Effector memory CD8-positive, alpha-beta T cell (primary cell): ENCODE results near the gene KCNIP4.

Experiments
- ATAC-seq: fragments of 150-1000 bp; cut with Tn5 transposase; replicated peaks from 2 replicates; pipeline ENCODE4 v1.10.0; 2021; ENCODE audit warnings: mild to moderate bottlenecking, moderate library complexity
- DNase-seq, 3 experiments: peaks; one replicate each; pipeline ENCODE4 v3.0.0; 2021
- H3K27ac Mint-ChIP-seq, 2 donors: one replicate each; pipeline ENCODE4 v1.8.0; 2022; ENCODE audit warnings: mild to moderate bottlenecking in 2 of 2, mixed read lengths in 2 of 2, moderate library complexity in 2 of 2
- H3K27me3 Mint-ChIP-seq, 2 donors: one replicate each; pipeline ENCODE4 v1.8.0; 2022; ENCODE audit warnings: mixed read lengths in 2 of 2
- H3K36me3 Mint-ChIP-seq: one replicate; pipeline ENCODE4 v1.8.0; 2022; ENCODE audit warnings: mild to moderate bottlenecking, moderate library complexity, mixed read lengths; ENCODE audit not compliant: insufficient read depth
- H3K4me1 Mint-ChIP-seq, 2 donors: one replicate each; pipeline ENCODE4 v1.8.0; 2022; ENCODE audit warnings: low read depth in 2 of 2, mixed read lengths in 2 of 2
- H3K4me3 Mint-ChIP-seq, 2 donors: one replicate each; pipeline ENCODE4 v1.8.0; 2022; ENCODE audit warnings: mild to moderate bottlenecking in 2 of 2, mixed read lengths in 2 of 2, moderate library complexity in 2 of 2
- H3K9me3 Mint-ChIP-seq, 2 donors: one replicate each; pipeline ENCODE4 v1.8.0; 2022; ENCODE audit warnings: mixed read lengths in 2 of 2

KCNIP4 gene

DNA sequence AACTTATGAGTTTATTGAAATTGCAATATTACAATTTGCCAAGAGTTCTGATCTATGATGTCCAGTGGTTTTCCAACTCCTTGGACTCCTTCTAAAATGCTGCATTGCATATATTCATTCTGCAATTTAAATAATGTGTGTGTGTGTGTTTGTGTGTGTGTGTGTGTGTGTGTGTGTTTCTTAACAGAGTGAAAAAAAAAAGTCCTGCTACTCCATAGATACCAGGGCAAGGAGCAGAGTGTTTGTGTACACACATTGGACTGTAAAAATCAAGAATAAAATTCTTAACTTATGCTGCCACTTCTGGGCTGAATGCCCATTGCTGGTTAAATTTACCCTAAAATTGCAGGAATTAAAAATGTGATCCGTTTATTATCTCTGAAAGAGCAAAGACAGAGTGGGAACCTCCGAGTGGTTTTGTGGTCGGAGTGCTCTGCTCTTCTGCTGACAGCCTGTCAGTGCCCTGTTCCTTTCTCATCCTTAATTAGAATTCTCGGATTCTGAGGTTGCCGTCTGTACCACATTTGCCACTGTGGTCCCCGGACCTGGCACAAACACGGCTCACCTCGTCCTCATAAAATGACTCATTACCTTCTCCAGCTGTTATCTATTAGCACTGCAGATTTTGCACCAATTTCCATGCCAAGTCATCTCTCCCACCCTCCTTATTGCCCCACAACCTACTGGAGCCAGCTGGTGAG lies 355.5 kb downstream of the KCNIP4 start:
- DNase-seq: no peak
- no peak for ATAC-seq
- Mint-ChIP-seq H3K27me3 (no peaks in the 10 kb centered on the region), H3K4me3 (no peak overlapping the region), H3K4me1 (no peaks in the 10 kb centered on the region), H3K27ac (no peak overlapping the region), H3K9me3 (peaks cover 9% of the 10 kb centered on the region in 2 donors), H3K36me3 (no peaks in the 10 kb centered on the region)

DNA sequence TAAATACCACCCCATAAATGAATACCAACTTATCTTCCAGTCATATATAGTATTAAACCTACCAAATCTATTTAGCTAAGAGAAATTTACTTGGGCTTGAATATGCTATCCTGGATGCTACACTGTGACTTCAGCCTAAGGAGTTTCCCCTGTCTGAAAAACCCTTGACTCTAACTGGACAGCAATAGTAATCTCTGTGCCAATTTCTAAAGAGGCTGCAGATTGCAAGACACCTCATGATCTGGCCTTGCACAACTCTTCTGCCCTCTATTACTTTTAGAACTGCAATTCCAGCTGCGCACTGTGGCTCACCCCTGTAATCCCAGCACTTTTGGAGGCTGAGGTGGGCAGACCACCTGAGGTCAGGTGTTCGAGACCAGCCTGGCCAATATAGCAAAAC lies 371.5 kb downstream of the KCNIP4 start:
- peaks cover 6 to 17% of the 10 kb centered on the region in 2 donors for H3K9me3 Mint-ChIP-seq
- H3K4me3 Mint-ChIP-seq: no peak overlapping the region
- no peaks in the 10 kb centered on the region for H3K36me3 Mint-ChIP-seq
- H3K27me3 Mint-ChIP-seq: no peaks in the 10 kb centered on the region
- ATAC-seq: no peak
- H3K4me1 Mint-ChIP-seq: no peaks in the 10 kb centered on the region
- no peak overlapping the region for H3K27ac Mint-ChIP-seq
- no peak for DNase-seq

DNA sequence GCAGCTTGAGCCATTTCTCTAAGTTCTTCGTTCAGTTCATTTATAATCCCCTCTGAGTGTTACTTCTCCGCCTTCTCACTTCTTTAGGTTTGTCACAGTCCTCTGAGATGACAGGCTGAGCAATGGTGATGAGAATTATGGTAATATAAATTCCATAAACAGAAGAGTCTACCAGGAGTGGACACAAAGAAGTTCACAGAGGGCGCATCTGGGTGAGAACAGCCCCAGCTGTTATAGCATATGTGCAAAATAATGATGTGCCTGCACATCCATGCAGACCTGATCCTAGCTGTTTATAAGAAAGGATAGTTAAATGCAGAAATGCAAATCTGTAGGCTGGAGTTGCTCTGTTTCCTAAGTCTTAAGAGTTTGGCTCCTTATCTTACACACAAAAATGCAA lies 377.5 kb downstream of the KCNIP4 start:
- Mint-ChIP-seq H3K4me3 (no peak overlapping the region), H3K4me1 (no peaks in the 10 kb centered on the region), H3K9me3 (peaks cover 7 to 16% of the 10 kb centered on the region in 2 donors), H3K36me3 (no peaks in the 10 kb centered on the region), H3K27ac (no peak overlapping the region), H3K27me3 (no peaks in the 10 kb centered on the region)
- DNase-seq (no peak), ATAC-seq (no peak)

DNA sequence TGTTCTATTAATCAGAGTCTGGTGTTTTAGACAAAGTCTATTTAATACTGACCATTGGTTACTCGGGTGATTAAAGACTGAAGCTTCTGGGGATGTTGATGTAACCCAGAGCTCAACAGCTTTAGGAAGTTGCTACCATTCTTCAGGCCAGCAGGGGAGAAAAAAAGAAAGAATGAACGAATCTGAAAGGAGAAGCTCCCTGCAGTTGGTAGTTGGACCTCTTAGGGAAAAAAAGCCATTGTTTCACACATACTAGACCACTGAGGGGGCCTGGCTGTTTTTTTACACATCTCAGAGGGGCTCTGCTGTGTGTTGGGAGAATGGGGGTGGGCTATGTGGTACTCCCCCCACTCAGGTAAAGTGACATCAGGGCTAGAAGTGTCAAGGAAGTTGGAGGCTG lies 378.9 kb downstream of the KCNIP4 start:
- Mint-ChIP-seq H3K27ac (no peak overlapping the region), H3K27me3 (no peaks in the 10 kb centered on the region), H3K9me3 (peaks cover 7 to 27% of the 10 kb centered on the region in 2 donors), H3K36me3 (no peaks in the 10 kb centered on the region), H3K4me1 (no peaks in the 10 kb centered on the region), H3K4me3 (no peak overlapping the region)
- no peak for DNase-seq
- ATAC-seq: no peak

DNA sequence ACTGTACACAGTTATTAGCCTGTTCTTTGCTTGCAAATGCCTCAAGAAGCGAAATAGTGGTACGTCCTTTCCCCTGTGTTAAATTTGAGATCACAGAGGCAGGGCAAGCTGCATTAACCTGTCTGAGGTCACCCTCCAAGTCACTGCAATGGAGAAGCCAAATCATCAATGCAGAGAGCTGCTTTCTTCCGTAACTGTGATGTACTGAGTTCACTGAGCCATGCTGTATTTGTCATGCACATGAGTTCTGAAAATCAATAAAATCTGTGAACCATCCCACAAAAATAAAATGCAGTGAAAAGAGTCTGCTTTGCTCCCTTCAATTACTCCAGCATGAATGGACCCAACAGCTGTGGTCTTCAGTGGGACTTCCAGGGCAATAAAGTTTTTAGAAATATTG lies 393.5 kb downstream of the KCNIP4 start:
- Mint-ChIP-seq H3K27ac (no peak overlapping the region), H3K4me1 (no peaks in the 10 kb centered on the region), H3K9me3 (peaks cover 2 to 5% of the 10 kb centered on the region in 2 donors), H3K27me3 (no peaks in the 10 kb centered on the region), H3K4me3 (no peak overlapping the region), H3K36me3 (no peaks in the 10 kb centered on the region)
- no peak for ATAC-seq
- DNase-seq: no peak

DNA sequence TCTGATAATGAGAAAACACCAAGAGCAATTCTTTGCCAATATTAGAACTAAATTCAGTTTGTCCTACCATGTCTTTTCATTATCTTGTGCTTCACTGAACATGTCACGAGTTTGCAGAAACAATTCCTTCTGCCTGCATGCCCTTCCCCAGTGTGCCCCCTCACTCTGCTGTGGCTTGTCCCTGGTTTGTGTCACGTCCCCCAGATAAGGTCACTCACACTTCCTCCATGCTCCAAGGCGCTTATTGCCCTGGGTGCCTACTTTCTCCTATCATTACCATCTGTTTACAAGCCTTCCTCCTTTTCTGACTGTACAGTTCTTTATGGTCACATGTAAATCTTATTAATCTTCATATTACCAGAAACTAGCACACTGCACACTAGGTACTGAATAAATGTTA lies 394.1 kb downstream of the KCNIP4 start:
- Mint-ChIP-seq H3K27me3 (no peaks in the 10 kb centered on the region), H3K4me3 (no peak overlapping the region), H3K36me3 (no peaks in the 10 kb centered on the region), H3K4me1 (no peaks in the 10 kb centered on the region), H3K27ac (no peak overlapping the region), H3K9me3 (peaks cover 2 to 5% of the 10 kb centered on the region in 2 donors)
- DNase-seq (no peak), ATAC-seq (no peak)

DNA sequence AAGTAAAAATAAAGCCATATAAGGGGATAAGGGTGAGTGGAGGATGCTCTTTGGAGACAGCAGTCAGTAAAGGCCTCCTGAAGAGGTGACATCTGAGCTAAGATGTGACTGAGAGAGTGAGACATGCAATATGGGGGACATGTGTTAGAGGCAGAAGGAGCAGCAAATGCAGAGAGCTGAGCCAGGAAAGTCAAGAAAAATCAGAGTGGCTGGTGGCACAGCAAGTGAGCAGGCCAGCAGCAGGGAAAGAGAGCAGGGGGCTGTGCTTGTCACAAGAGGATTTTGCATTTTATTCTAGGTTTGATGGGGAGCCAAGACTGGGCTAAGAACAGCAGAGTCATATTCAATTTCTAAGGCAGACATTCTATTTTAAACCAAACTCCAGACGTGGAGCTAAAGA lies 394.5 kb downstream of the KCNIP4 start:
- Mint-ChIP-seq H3K9me3 (peaks cover 2 to 5% of the 10 kb centered on the region in 2 donors), H3K27me3 (no peaks in the 10 kb centered on the region), H3K36me3 (no peaks in the 10 kb centered on the region), H3K4me1 (no peaks in the 10 kb centered on the region), H3K4me3 (no peak overlapping the region), H3K27ac (no peak overlapping the region)
- no peak for ATAC-seq
- DNase-seq: no peak

DNA sequence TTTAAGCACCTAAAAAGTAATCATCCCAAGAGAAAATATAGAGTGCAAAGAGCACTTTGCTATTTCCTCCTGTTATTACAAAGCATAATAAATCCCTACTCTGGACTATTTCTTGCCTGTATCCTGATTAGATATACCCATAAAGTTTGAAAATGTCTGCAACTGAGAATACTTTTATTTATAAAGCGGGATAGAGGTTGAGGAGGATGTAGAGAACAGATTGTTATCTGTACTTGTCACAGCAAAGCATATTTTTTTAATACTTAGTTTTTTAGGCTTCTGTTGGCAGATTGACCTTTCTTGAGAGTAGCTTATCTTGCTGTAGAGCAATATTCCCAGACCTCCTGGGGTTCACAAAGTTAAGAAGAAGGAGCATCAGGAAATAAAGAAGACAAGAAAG lies 396.1 kb downstream of the KCNIP4 start:
- no peak overlapping the region for H3K4me3 Mint-ChIP-seq
- H3K9me3 Mint-ChIP-seq: peaks cover 2 to 5% of the 10 kb centered on the region in 2 donors
- no peaks in the 10 kb centered on the region for H3K27me3 Mint-ChIP-seq
- H3K27ac Mint-ChIP-seq: no peak overlapping the region
- no peak for DNase-seq
- no peak for ATAC-seq
- no peaks in the 10 kb centered on the region for H3K4me1 Mint-ChIP-seq
- no peaks in the 10 kb centered on the region for H3K36me3 Mint-ChIP-seq

DNA sequence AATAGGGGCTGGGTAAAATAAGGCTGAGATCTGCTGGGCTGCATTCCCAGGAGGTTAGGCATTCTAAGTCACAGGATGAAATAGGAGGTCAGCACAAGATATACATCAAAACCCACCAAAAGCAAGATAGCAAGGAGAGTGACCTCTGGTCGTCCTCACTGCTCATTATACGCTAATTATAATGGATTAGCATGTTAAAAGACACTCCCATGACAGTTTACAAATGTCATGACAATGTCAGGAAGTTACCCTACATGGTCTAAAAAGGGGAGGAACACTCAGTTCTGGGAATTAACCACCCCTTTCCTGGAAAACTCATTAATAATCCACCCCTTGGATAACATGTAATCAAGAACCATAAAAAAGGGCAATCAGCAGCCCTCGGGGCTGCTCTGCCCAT lies 403.6 kb downstream of the KCNIP4 start:
- no peak for ATAC-seq
- Mint-ChIP-seq H3K36me3 (no peaks in the 10 kb centered on the region), H3K27ac (no peak overlapping the region), H3K9me3 (peaks cover 0 to 6% of the 10 kb centered on the region in 2 donors), H3K27me3 (no peaks in the 10 kb centered on the region), H3K4me1 (no peaks in the 10 kb centered on the region), H3K4me3 (no peak overlapping the region)
- no peak for DNase-seq

DNA sequence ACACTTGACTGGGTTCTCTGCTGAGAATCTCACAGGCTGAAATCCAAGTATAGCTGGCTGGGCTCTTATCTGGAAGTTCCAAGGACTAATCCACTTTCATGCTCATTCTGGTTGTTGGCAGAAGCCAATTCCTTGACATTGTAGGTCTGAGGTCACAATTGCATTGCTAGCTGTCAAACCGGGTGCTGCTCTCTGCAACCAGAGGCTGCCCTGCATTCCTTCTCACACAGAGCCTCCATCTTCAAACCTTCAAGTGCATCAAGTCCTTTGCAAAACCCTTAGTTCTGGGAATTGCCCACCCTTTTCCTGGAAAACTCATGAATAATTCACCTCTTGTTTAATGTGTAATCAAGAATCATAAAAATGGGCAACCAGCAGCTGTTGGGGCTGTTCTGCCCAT lies 404.2 kb downstream of the KCNIP4 start:
- no peaks in the 10 kb centered on the region for H3K4me1 Mint-ChIP-seq
- no peak overlapping the region for H3K27ac Mint-ChIP-seq
- no peaks in the 10 kb centered on the region for H3K27me3 Mint-ChIP-seq
- no peaks in the 10 kb centered on the region for H3K36me3 Mint-ChIP-seq
- no peak overlapping the region for H3K4me3 Mint-ChIP-seq
- DNase-seq (no peak), ATAC-seq (no peak)
- peaks cover 0 to 6% of the 10 kb centered on the region in 2 donors for H3K9me3 Mint-ChIP-seq

DNA sequence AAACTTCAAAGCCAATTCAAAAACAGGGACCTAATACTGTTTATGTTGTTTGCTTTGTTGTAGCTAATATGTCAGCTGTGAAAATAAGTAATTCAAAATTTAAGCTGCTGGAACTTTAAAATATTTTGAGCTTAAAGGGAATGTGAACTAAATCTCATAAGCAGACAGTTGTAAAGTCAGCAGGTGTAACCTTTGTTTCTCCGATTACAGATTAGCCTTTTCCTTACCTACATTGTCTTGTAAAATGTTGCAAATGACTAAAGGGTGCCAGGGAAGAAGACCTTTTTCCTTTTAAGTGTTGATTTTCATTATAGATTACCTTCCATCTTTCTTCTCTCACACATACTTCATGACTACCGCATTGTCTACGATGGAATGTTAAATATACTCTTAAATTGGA lies 405.1 kb downstream of the KCNIP4 start:
- no peaks in the 10 kb centered on the region for H3K36me3 Mint-ChIP-seq

DNA sequence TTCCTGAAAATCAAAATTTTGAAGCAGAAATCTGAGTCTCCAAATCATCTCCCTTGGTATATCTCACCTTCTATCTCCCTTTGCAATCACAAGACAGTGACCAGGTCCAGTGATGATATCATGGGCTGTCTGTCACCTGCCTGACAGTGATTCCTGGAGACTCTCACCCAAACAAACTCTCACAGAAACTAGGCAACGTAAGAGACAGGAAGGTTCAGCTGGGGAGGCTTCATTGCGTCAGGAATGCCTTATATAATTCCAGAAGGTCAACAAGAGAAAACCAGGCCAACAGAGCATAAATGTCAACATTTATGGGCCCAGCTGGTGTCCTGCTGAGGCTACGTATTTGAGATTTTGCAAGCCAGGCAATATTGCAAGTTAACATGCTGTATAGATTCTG lies 412.7 kb downstream of the KCNIP4 start:
- ATAC-seq (no peak), DNase-seq (no peak)
- H3K36me3 Mint-ChIP-seq: no peaks in the 10 kb centered on the region
- no peaks in the 10 kb centered on the region for H3K4me1 Mint-ChIP-seq
- H3K27ac Mint-ChIP-seq: no peak overlapping the region
- peaks cover 0 to 7% of the 10 kb centered on the region in 2 donors for H3K9me3 Mint-ChIP-seq
- no peaks in the 10 kb centered on the region for H3K27me3 Mint-ChIP-seq
- H3K4me3 Mint-ChIP-seq: no peak overlapping the region

More for the DNA sequence above, 405.1 kb downstream of the KCNIP4 start:
- H3K4me1 Mint-ChIP-seq: no peaks in the 10 kb centered on the region
- H3K4me3 Mint-ChIP-seq: no peak overlapping the region
- DNase-seq (no peak), ATAC-seq (no peak)
- H3K27me3 Mint-ChIP-seq: no peaks in the 10 kb centered on the region
- H3K27ac Mint-ChIP-seq: no peak overlapping the region
- H3K9me3 Mint-ChIP-seq: peaks cover 0 to 7% of the 10 kb centered on the region in 2 donors

DNA sequence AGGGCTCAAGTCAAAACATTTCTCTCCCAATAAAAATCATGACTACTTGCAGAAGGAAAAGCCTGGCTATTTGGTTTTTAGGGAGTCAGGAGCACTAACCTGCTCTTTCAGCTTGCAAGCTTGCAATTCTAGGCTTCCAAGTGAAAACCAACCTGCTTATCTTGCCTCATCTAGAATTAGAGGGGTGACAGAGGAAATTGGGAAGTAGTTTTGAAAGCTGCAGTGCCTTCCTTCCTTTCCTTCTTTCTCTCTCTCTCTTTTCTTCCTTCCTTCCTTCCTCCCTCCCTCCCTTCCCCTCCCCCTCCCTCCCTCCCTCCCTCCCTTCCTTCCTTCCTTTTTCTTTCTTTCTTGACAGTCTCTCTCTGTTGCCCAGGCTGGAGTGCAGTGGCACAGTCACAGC lies 417.5 kb downstream of the KCNIP4 start:
- no peaks in the 10 kb centered on the region for H3K36me3 Mint-ChIP-seq
- H3K9me3 Mint-ChIP-seq: peaks cover 0 to 11% of the 10 kb centered on the region in 2 donors
- no peaks in the 10 kb centered on the region for H3K4me1 Mint-ChIP-seq
- DNase-seq (no peak), ATAC-seq (no peak)
- no peaks in the 10 kb centered on the region for H3K27me3 Mint-ChIP-seq
- H3K4me3 Mint-ChIP-seq: no peak overlapping the region
- H3K27ac Mint-ChIP-seq: no peak overlapping the region

DNA sequence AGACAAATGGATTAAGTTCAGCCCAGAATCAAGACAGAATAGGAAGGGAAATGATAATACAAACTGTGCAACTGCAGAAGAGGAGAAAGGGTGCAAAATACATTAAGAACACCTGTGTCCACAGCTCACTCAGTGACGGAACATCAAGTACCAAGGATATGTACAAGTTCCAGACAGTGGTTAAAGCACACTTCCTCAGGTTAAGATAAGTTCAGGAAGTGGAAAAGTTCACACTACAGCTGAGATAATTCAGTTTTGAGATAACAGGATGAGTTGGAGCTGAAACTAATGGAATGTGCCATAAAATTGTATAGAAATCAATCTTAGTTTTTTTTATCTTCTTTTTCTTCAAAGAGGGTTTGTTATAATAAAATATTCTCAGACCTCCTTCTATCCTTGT lies 419.4 kb downstream of the KCNIP4 start:
- DNase-seq: no peak
- H3K36me3 Mint-ChIP-seq: peaks cover 5% of the 10 kb centered on the region
- no peak overlapping the region for H3K4me3 Mint-ChIP-seq
- H3K27me3 Mint-ChIP-seq: no peaks in the 10 kb centered on the region
- no peaks in the 10 kb centered on the region for H3K4me1 Mint-ChIP-seq
- H3K9me3 Mint-ChIP-seq: peaks cover 7% of the 10 kb centered on the region in 2 donors
- ATAC-seq: no peak
- no peak overlapping the region for H3K27ac Mint-ChIP-seq

DNA sequence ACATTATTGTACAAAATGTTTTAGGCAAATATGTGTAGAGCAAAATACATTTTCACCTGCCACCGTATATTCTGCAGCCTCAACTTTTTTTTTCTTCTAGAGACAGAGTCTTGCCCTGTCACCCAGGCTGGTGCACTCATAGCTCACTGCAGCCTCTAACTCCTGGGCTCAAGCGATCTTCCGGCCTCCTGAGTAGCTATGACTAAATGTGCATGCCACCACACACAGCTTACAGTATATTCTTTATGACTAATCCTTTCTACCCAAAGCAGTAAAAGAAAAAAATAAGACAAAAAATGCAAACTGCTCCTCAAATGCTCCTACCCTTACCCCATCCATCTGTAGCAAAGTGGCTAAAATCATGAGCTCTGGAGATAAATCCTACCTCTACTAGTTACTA lies 426.3 kb downstream of the KCNIP4 start:
- peaks cover 23 to 24% of the 10 kb centered on the region in 2 donors for H3K9me3 Mint-ChIP-seq
- H3K4me3 Mint-ChIP-seq: no peak overlapping the region
- DNase-seq: no peak
- H3K27ac Mint-ChIP-seq: no peak overlapping the region
- H3K4me1 Mint-ChIP-seq: no peaks in the 10 kb centered on the region
- H3K36me3 Mint-ChIP-seq: peaks cover 5% of the 10 kb centered on the region
- ATAC-seq: no peak
- no peaks in the 10 kb centered on the region for H3K27me3 Mint-ChIP-seq
